ENCODE results near the gene ZNF728. TPM values are rescaled to one million over a fixed set of nuclear protein-coding genes. Genes with fewer than 3 reads are reported as not detected.

Gene ZNF728
- total RNA-seq, 2 experiments from 2014 or later, result not detected

Other genes starting within 250 kb of the ZNF728 start
- gene ZNF99, start 219.0 kb downstream of the ZNF728 start, total RNA-seq, result not detected
- gene ZNF723, start 170.9 kb downstream of the ZNF728 start, total RNA-seq, result not detected
- under 1 TPM in 1 of 2 experiments, not detected in 1; 0.15 TPM for gene ZNF730, start 113.8 kb upstream of the ZNF728 start, total RNA-seq
- 10 to 100 TPM; 10.5 to 10.9 TPM for gene ZNF724, start 247.2 kb upstream of the ZNF728 start, total RNA-seq

Data from activated CD4-positive, alpha-beta memory T cell treated with anti-CD3 and anti-CD28 coated beads, Interleukin-2, amount 10 ng/mL, durations not matched to agents 7 days and 5 days (primary cell).